Jurkat, Clone E6-1 (cell line): Measurements from ENCODE around the gene CACNA1C.

Experiments used
- DNase-seq: peaks from one replicate; pipeline ENCODE4 v3.0.0-alpha.2; 2011; ENCODE audit warnings: low read depth, low spot score
- H3K4me3 ChIP-seq: 2 replicates; pipeline ENCODE4 v1.5.1; 2011; ENCODE audit warnings: mild to moderate bottlenecking, low read length, control low read depth, moderate library complexity

CACNA1C gene

DNA sequence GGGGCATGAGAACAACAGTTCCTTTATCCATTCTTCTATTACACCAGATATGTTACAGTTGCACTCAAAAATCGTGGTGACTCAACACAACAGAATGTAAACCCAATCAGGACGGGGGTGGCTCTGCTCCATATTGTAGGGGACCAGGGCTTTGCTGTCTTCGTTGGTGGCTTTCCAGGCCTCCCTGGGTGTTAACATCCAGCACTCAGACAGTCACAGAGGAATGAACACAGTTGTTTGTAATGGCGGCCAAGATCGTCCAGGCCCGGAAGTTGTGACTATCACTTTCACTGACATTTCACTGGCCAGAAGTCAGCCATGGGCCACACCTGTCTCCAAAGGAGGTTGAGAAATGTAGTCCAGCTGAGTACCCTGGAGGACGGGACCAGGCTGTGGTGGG is 204.1 kb downstream of the CACNA1C start:
- H3K4me3 ChIP-seq, result no peak overlapping the region
- no peak for DNase-seq

DNA sequence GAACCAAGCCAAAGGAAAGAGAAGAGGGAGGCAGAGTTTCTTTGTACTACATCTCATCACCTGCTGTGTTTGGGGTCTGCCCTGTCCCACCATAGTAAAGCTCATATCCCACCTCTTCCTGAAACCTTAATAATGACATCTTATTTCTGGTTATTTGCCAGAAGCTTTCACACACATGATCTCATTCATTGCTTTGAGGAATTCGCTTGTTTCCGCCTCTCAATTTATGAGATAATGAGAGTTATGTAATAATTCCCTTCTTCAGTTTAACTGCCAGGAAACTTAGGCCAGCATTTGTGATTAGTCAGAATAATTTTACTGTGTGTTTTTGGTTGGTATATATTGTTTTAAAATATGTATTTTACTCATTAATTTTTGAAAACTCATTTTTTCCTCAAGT is 205.2 kb downstream of the CACNA1C start:
- DNase-seq, result no peak
- H3K4me3 ChIP-seq, result no peak overlapping the region

DNA sequence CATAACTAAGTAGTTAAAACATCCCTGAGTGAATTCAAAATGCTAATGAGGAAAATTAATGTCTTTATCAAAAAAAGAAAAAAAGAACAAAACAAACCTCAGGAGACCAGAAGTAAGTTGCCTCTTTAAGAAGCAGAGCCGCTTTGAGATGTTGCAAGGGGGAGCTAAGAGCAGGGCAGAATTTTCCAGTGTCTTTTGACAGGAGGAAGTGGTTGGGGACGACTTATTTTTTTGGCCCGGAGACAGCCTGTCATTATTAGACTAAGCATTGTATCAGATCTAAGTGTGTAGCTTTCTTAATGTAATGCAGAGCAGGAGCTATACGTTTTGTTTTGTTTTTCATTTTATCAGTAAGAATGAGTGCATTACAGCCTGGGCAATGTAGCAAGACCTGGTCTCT is 206.6 kb downstream of the CACNA1C start:
- peak; percentile 75 for DNase-seq
- H3K4me3 ChIP-seq, result no peak overlapping the region

- H3K4me3 ChIP-seq, result no peak overlapping the region
- DNase-seq, result no peak
Measured at GRCh38 chr12:2260441-2260840, 207.7 kb downstream of the CACNA1C start.

GRCh38 chr12:2261708-2262107 is 208.9 kb downstream of the CACNA1C start:
- no peak overlapping the region for H3K4me3 ChIP-seq
- DNase-seq, result no peak

- H3K4me3 ChIP-seq, result no peak overlapping the region
- no peak for DNase-seq
Measured at GRCh38 chr12:2262449-2262848, 209.7 kb downstream of the CACNA1C start.

- no peak overlapping the region for H3K4me3 ChIP-seq
- no peak for DNase-seq
Measured at GRCh38 chr12:2263901-2264300, 211.1 kb downstream of the CACNA1C start.

- no peak for DNase-seq
- H3K4me3 ChIP-seq, result no peak overlapping the region
Measured at GRCh38 chr12:2264651-2265232, 212.0 kb downstream of the CACNA1C start.

- no peak for DNase-seq
- no peak overlapping the region for H3K4me3 ChIP-seq
Measured at GRCh38 chr12:2265461-2266167, 212.8 kb downstream of the CACNA1C start.

- H3K4me3 ChIP-seq, result no peak overlapping the region
Measured at GRCh38 chr12:2266666-2267620, 214.2 kb downstream of the CACNA1C start.

DNA sequence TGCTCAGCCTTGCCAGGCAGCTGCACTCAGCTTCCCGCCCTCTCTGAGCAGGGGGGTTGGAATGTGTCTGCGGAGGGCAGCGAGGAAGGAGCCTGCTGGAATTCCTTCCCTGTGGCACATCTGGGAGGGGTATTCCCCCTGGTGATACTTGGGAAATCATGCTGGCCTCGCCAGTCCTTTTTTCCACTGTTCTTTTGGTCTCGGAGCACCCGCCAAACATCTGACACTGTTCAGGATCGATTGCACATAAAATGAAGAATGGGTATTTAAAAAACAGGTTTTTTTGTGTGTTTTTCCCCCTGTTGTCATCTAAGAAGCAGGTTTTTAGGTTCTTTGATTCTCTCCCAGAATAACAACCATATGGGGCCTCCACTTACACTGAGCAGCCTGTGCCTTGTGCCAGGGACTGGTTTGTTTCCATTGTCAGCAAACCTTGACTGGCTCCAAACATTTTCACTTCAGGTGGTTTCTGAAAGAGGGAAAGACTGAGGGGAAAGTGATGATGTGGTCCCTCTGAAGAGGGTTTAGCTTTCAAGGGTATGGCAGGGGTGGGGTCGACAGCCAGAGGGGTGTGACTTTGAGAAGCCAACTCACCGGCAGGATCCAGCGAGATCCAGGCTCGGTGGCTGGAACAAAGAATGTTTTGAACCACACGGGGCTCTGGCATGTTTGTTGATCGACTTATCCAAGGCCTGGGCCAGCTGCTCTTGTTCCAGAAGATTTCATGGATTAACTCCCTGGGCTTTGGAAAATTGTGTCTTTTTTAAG is 215.1 kb downstream of the CACNA1C start:
- H3K4me3 ChIP-seq, result no peak overlapping the region
- DNase-seq, result no peak

More at GRCh38 chr12:2266666-2267620, 214.2 kb downstream of the CACNA1C start:
- DNase-seq, result no peak

- DNase-seq, result no peak
Measured at GRCh38 chr12:2268471-2269286, 215.9 kb downstream of the CACNA1C start.

GRCh38 chr12:2270846-2271245 is 218.1 kb downstream of the CACNA1C start:
- no peak overlapping the region for H3K4me3 ChIP-seq
- DNase-seq, result no peak

More at GRCh38 chr12:2268471-2269286, 215.9 kb downstream of the CACNA1C start:
- H3K4me3 ChIP-seq, result no peak overlapping the region

- H3K4me3 ChIP-seq, result no peak overlapping the region
- DNase-seq, result no peak
Measured at GRCh38 chr12:2271961-2272360, 219.2 kb downstream of the CACNA1C start.

DNA sequence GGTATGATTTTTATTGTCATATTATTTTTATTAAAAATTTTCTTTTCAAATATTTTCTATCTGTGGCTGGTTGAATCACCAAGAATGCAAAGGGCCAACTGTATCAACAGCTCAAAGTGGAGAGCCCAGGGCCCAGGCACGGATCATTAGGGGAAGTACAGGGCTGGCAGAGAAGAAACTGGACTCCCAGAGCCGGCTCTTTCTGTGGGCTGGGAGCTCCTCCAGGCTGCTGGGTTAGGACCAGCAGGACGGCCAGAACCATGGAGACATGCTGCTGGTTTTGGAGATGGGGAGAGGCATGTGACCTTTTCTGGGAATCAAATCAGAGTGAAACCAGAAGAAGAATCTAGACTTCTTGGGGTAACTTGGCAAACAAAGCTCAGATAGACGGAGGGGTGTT is 220.5 kb downstream of the CACNA1C start:
- DNase-seq, result no peak
- no peak overlapping the region for H3K4me3 ChIP-seq

DNA sequence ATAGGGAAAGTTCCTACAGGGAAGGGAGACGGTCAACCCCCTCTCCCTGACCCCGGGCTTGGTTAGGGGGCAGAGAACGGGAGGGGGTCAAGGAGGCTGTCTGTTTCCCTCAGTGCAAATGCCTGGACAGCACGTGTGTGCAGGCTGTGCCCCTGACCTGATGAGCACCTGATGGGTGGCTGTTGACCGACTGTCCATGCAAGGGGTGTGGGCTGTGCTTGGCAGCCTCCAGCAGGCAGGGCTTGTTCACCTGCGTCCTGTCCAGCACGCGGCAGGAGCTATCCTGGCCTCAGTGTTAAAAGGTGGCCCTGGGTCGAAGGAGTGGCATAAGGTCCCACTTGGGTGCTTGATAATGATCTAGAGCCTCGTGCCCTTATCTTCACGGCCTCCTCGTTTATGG is 221.0 kb downstream of the CACNA1C start:
- H3K4me3 ChIP-seq, result no peak overlapping the region
- DNase-seq, result no peak

- no peak for DNase-seq
- H3K4me3 ChIP-seq, result no peak overlapping the region
Measured at GRCh38 chr12:2274733-2275132, 221.9 kb downstream of the CACNA1C start.

DNA sequence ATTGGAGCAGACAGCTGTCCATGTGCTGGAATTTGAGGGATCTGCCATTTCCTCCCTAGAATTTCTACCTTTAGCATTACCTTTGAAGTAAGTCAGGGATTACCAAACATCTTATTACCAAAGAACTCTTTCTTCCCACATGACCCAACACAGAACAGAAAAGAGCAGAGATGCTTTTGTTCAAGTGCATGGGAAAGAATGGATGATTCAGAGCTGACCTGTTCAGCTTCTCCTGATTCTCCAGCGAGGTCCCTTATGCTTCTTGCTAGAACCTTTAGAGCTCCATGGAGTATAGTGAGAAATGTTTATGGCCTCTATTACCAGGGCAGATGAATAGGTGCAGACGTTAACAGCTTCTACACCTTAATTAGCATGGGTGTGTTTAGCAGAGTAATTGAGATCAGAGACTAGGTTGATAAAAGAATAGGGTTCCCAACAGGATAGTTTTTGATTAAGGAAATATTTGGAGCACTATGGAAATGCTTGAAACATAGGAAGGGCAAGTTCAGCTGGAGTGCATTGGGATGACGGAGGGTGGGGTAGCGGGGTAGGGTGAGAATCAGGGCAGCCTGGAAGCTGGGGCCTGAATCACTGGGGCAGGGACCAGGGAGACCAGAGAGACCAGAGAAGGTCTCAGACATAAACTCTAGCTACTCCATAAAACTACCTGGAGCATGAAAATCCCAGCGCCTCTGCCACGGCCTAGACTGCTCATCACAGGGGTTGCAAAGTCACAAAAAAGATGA is 223.7 kb downstream of the CACNA1C start:
- no peak overlapping the region for H3K4me3 ChIP-seq
- DNase-seq, result no peak
